Prostate gland (tissue), 2 donors: ENCODE measurements around the gene COLQ.

Experiments
- POLR2A ChIP-seq: fragments of 450-650 bp; IDR thresholded peaks from one replicate; pipeline ENCODE4 v1.6.1; 2016; ENCODE audit warnings: antibody characterized with exemption, mild to moderate bottlenecking
- POLR2AphosphoS5 ChIP-seq: sonication (generic); formaldehyde crosslinking; IDR thresholded peaks from one replicate; pipeline ENCODE4 v1.6.1; 2017; ENCODE audit warnings: antibody characterized with exemption
- TF ChIP-seq, protein P1 (sequence below), 4 experiments: fragments of 200-600 bp in 2 of 4; fragments of 450-650 bp in 2 of 4; sonication (generic) in 2 of 4; IDR thresholded peaks; 1 replicate in 3 of 4; 2 replicates in 1 of 4; pipeline ENCODE4 v1.5.1; 2016 to 2019; ENCODE audit warnings: antibody characterized with exemption in 4 of 4, mild to moderate bottlenecking in 2 of 4, moderate library complexity in 2 of 4

DNA sequence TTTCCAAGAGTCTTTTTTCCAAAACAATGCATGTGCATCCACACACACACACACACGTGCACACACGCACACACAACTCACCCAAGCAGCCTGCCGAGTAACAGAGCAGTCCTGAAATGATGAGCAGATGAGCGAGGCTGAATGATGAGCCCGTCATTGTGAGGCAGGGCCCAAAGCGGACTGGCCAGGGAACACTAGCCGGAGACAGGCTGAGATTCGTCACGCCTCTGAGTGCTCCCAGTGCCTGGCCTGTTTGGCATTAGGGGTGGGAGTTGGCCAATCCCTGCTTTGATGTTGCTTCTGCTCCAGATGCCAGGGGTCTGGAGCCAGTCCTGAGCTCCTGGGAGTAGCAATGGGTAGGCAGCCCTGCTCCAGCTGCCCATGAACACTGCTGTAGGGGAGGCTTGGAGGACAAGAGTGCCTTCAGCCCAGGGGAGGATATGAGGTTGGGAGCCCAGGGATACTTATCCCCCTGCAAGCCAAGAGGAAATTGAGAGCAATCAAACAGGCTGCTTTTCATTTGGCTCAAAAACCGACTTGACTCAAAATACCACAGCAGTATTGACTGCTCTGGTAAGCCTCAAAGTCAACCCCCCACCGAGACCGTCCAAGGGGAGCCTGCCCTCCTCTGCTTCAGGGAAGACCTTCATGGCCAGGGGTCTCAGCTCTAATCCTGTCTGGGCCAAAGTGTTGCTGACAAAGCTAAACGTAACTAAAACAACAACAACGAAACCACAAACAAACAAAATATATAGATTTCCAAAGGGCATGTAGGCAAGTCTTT is 22.9 kb downstream of the COLQ start:
- TF ChIP-seq, protein P1, sequence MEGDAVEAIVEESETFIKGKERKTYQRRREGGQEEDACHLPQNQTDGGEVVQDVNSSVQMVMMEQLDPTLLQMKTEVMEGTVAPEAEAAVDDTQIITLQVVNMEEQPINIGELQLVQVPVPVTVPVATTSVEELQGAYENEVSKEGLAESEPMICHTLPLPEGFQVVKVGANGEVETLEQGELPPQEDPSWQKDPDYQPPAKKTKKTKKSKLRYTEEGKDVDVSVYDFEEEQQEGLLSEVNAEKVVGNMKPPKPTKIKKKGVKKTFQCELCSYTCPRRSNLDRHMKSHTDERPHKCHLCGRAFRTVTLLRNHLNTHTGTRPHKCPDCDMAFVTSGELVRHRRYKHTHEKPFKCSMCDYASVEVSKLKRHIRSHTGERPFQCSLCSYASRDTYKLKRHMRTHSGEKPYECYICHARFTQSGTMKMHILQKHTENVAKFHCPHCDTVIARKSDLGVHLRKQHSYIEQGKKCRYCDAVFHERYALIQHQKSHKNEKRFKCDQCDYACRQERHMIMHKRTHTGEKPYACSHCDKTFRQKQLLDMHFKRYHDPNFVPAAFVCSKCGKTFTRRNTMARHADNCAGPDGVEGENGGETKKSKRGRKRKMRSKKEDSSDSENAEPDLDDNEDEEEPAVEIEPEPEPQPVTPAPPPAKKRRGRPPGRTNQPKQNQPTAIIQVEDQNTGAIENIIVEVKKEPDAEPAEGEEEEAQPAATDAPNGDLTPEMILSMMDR (IDR thresholded peaks at IDR 0.05) = no peak
- no peak for TF ChIP-seq POLR2AphosphoS5
- no peak for TF ChIP-seq POLR2A
